Panc1 (cell line): ENCODE results near the gene MALAT1. TPM values are rescaled to one million over a fixed set of nuclear protein-coding genes. Genes with fewer than 3 reads are reported as not detected.

Experiments
- ATAC-seq: fragments of 200-7000 bp; cut with Tn5 transposase; 2 replicates; pipeline ENCODE4 v1.9.1; 2020; ENCODE audit warnings: mild to moderate bottlenecking, moderate library complexity
- BruUV-seq: library from RNA; stranded (reverse); fragments of 400-500 nt; replicated peaks from 2 replicates; lab custom pipeline; 2021; lab: Mats Ljungman, UMichigan
- CTCF ChIA-PET: fragments of 300-600 bp; sonication (Branson Sonifier 250); formaldehyde crosslinking; loops from one replicate; lab custom pipeline; 2022; ENCODE audit warnings: antibody characterized with exemption; lab: Charles Lee
- POLR2A ChIA-PET: fragments of 300-600 bp; sonication (Branson Sonifier 250); formaldehyde crosslinking; loops from one replicate; lab custom pipeline; 2022; ENCODE audit warnings: antibody characterized with exemption; lab: Charles Lee
- DNase-seq: peaks from one replicate; pipeline ENCODE4 v3.0.0-alpha.2; 2010; ENCODE audit warnings: low read depth, low spot score
- H3K27ac ChIP-seq: 2 replicates; pipeline ENCODE4 v1.5.1; 2011; ENCODE audit warnings: mild to moderate bottlenecking, low read length, inconsistent platforms
- H3K27me3 ChIP-seq: fragments of 200-500 bp; sonication (Bioruptor generic); 2 replicates; pipeline ENCODE4 v1.6.0; 2014; ENCODE audit warnings: low read length, inconsistent platforms; ENCODE audit not compliant: control insufficient read depth, insufficient read depth
- H3K36me3 ChIP-seq: fragments of 200-500 bp; sonication (Bioruptor generic); 2 replicates; pipeline ENCODE4 v1.5.1; 2014; ENCODE audit warnings: inconsistent platforms, mild to moderate bottlenecking, low read length, moderate library complexity; ENCODE audit not compliant: control insufficient read depth, insufficient read depth
- H3K4me1 ChIP-seq: 2 replicates; pipeline ENCODE4 v1.5.1; 2011; ENCODE audit warnings: inconsistent platforms, mild to moderate bottlenecking, low read length, moderate library complexity; ENCODE audit not compliant: control insufficient read depth, insufficient read depth
- H3K4me3 ChIP-seq, 2 experiments: 2 replicates each; pipeline ENCODE4 v1.5.1; 2011 to 2012; ENCODE audit warnings: low read depth in 2 of 2, low read length in 2 of 2, mild to moderate bottlenecking in 2 of 2, inconsistent platforms in 1 of 2, moderate library complexity in 1 of 2
- H3K9me3 ChIP-seq: fragments of 200-500 bp; sonication (Bioruptor generic); 2 replicates; pipeline ENCODE4 v1.5.1; 2014; ENCODE audit warnings: low read depth, mild to moderate bottlenecking, inconsistent platforms, low read length, moderate library complexity; ENCODE audit not compliant: control insufficient read depth, insufficient read depth
- CTCF ChIP-seq: fragments of 450-650 bp; IDR thresholded peaks from 2 replicates; pipeline ENCODE4 v1.5.1; 2017; ENCODE audit warnings: mild to moderate bottlenecking
- POLR2AphosphoS5 ChIP-seq: IDR thresholded peaks from 2 replicates; pipeline ENCODE4 v1.6.1; 2012; ENCODE audit warnings: mild to moderate bottlenecking, low read depth, low read length, moderate library complexity
- REST ChIP-seq, 2 experiments: IDR thresholded peaks; 2 replicates each; pipeline ENCODE4 v1.6.1; 2011 to 2012; ENCODE audit warnings: low read depth in 2 of 2, control low read depth in 1 of 2, low read length in 1 of 2, mild to moderate bottlenecking in 1 of 2, moderate library complexity in 1 of 2; ENCODE audit not compliant: insufficient read depth in 1 of 2
- SIN3A ChIP-seq: IDR thresholded peaks from 2 replicates; pipeline ENCODE4 v1.6.1; 2012; ENCODE audit warnings: low read depth, mild to moderate bottlenecking, low read length, moderate library complexity, borderline replicate concordance; ENCODE audit not compliant: insufficient read depth
- TCF7L2 ChIP-seq: IDR thresholded peaks from 2 replicates; pipeline ENCODE4 v1.6.1; 2011; ENCODE audit warnings: mild to moderate bottlenecking, low read depth, low read length, inconsistent platforms
- in situ Hi-C: cut with HindIII; loops from 2 replicates; pipeline ENCODE4 v1.10.0; 2016; ENCODE audit warnings: low sequenced_read_pairs, low pct_unique_long_range_greater_than_20kb
- intact Hi-C: fragments of 100-400 bp; cut with micrococcal nuclease; formaldehyde crosslinking; loops from one replicate; pipeline ENCODE4 v1.10.0; 2022; ENCODE audit not compliant: unreplicated experiment
- total RNA-seq: library from RNA; stranded (reverse); gene quantifications from one replicate; pipeline ENCODE4 v1.2.1, GENCODE V29; 2021; ENCODE audit not compliant: unreplicated experiment

Gene MALAT1
- total RNA-seq, 1 experiment from 2014 or later = 13,645 TPM

GRCh38 chr11:65540290-65541092, 41.6 kb downstream of the MALAT1 start:
- Histone ChIP-seq H3K27me3 (no peaks in the 10 kb centered on the region), H3K36me3 (peaks cover 2% of the 10 kb centered on the region; the same call in 1 of the 2 replicates), H3K27ac (peak overlapping the region; percentile 79), H3K4me3 (peak overlapping the region; percentile 64 to 68), H3K9me3 (no peaks in the 10 kb centered on the region), H3K4me1 (peaks cover 18% of the 10 kb centered on the region)
- ATAC-seq (peak; percentile 83), DNase-seq (no peak)
- intact Hi-C loops (loop anchor here (1.0 kb wide), 1 partner anchor 32 kb away; the partner anchor contains the start of gene FAM89B), in situ Hi-C loops (no loop called here)
- BruUV-seq = no TSS peak
- ChIA-PET POLR2A (interaction anchor here (0.5 to 0.9 kb wide), 4 partner anchors 15 to 117 kb away, joined by 3 read pairs; partner anchors contain the start of gene SCYL1), CTCF (interaction anchor here (0.5 to 2.7 kb wide), 9 partner anchors 12 to 100 kb away, joined by 3 to 22 read pairs (median 3); partner anchors contain the start of genes FAM89B and ZNRD2)
- TF ChIP-seq SIN3A (peak; percentile 74), REST (IDR thresholded peaks at IDR 0.05; ENCODE audit: insufficient read depth in 1 of 2, low read depth in 2 of 2, low read length in 1 of 2) (0 out of 4 replicates have a peak, but pooled peaks of 1 of the 2 experiments have one; percentile 26), POLR2AphosphoS5 (peak; percentile 93), TCF7L2 (no peak), CTCF (peak; percentile 90; the same call in 1 of the 2 replicates)

GRCh38 chr11:65541093-65541982, 42.5 kb downstream of the MALAT1 start:
- ChIA-PET POLR2A (interaction anchor here (0.5 to 0.7 kb wide), 3 partner anchors 16 to 1967 kb away, joined by 3 read pairs; partner anchors contain the start of gene SCYL1), CTCF (interaction anchor here (0.5 to 2.7 kb wide), 6 partner anchors 11 to 101 kb away, joined by 3 to 22 read pairs (median 4); partner anchors contain the start of genes FAM89B and ZNRD2)
- Histone ChIP-seq H3K36me3 (peaks cover 2% of the 10 kb centered on the region; the same call in 1 of the 2 replicates), H3K4me3 (peak overlapping the region; percentile 64 to 68), H3K9me3 (no peaks in the 10 kb centered on the region), H3K4me1 (peaks cover 18% of the 10 kb centered on the region), H3K27me3 (no peaks in the 10 kb centered on the region), H3K27ac (peak overlapping the region; percentile 79)
- in situ Hi-C loops = no loop called here
- ATAC-seq = peak; percentile 1; the same call in 1 of the 2 replicates
- intact Hi-C loops = loop anchor here (1.0 kb wide), 1 partner anchor 31 kb away; the partner anchor contains the start of gene FAM89B
- no peak for TF ChIP-seq SIN3A
- TF ChIP-seq CTCF = no peak
- no TSS peak for BruUV-seq
- DNase-seq = no peak
